Cardiac fibroblast (primary cell): ENCODE measurements around the gene CRK.

ENCODE experiments used
- DNase-seq, 2 donors: peaks; one replicate each; pipeline versions ENCODE4 v3.0.0 to v3.0.0-alpha.2; 2010; ENCODE audit warnings: low read depth in 2 of 2
- H3K4me3 ChIP-seq, 2 donors: replicated peaks in 1 of 2; 1 replicate in 1 of 2; 2 replicates in 1 of 2; pipeline ENCODE4 v1.5.1; 2011; ENCODE audit warnings: low read depth in 2 of 2, low read length in 2 of 2, mild to moderate bottlenecking in 2 of 2, moderate library complexity in 1 of 2
- CTCF ChIP-seq: IDR thresholded peaks from one replicate; pipeline ENCODE4 v1.5.1; 2011; ENCODE audit warnings: low read depth, mild to moderate bottlenecking, low read length, inconsistent platforms

Gene CRK

GRCh38 chr17:1471911-1472821, 16.1 kb upstream of the CRK start:
- H3K4me3 ChIP-seq: no peak overlapping the region
- DNase-seq: no peak
- no peak for TF ChIP-seq CTCF

GRCh38 chr17:1471490-1471889, 15.5 kb upstream of the CRK start:
- H3K4me3 ChIP-seq: no peak overlapping the region
- DNase-seq: no peak
- TF ChIP-seq CTCF: no peak

- H3K4me3 ChIP-seq: no peak overlapping the region
- DNase-seq: no peak
- TF ChIP-seq CTCF: no peak
Measured at GRCh38 chr17:1470755-1471462, 14.9 kb upstream of the CRK start.

GRCh38 chr17:1470071-1470754, 14.2 kb upstream of the CRK start:
- no peak overlapping the region for H3K4me3 ChIP-seq
- no peak for DNase-seq
- no peak for TF ChIP-seq CTCF

GRCh38 chr17:1469231-1469852, 13.3 kb upstream of the CRK start:
- TF ChIP-seq CTCF: no peak
- DNase-seq: no peak
- no peak overlapping the region for H3K4me3 ChIP-seq

GRCh38 chr17:1467898-1468492, 12.0 kb upstream of the CRK start:
- no peak overlapping the region for H3K4me3 ChIP-seq
- TF ChIP-seq CTCF: no peak
- peak in 1 of 2 donors; percentile 58 for DNase-seq
